HG03196 (cell line): ENCODE data around the gene FAF2.
"Not testable (repeated sequence)": the region's sequence is repeated elsewhere in the genome, so short reads cannot be mapped to it uniquely, and the experiment has no call there.

Experiments used
- ATAC-seq: cut with Tn5 transposase; IDR thresholded peaks from one replicate; pipeline ENCODE4 v1.9.1; 2021; ENCODE audit not compliant: unreplicated experiment

FAF2 gene

GRCh38 chr5:176541338-176542134 lies 93.4 kb downstream of the FAF2 start:
- no peak for ATAC-seq

GRCh38 chr5:176542135-176542595 lies 94.0 kb downstream of the FAF2 start:
- ATAC-seq, result no peak

- ATAC-seq, result peak; percentile 34
These were observed 94.6 kb downstream of the FAF2 start for GRCh38 chr5:176542596-176543427.

GRCh38 chr5:176543428-176544182 lies 95.4 kb downstream of the FAF2 start:
- ATAC-seq, result peak; percentile 56

- ATAC-seq, result no peak
These were observed 97.2 kb downstream of the FAF2 start for GRCh38 chr5:176545388-176545736.

GRCh38 chr5:176545737-176546509 lies 97.7 kb downstream of the FAF2 start:
- no peak for ATAC-seq

- no peak for ATAC-seq
These were observed 99.6 kb downstream of the FAF2 start for GRCh38 chr5:176547802-176548201.

GRCh38 chr5:176548967-176549444 lies 100.8 kb downstream of the FAF2 start, which contains the start of gene CDHR2:
CDHR2 (plus strand) TSS chr5:176549342; CDS start chr5:176565353, 16,011 bp downstream.
- ATAC-seq, result no peak

GRCh38 chr5:176549871-176550270 lies 101.7 kb downstream of the FAF2 start:
- ATAC-seq, result no peak

GRCh38 chr5:176550275-176550831 lies 102.2 kb downstream of the FAF2 start:
- ATAC-seq, result no peak

- ATAC-seq, result not testable (repeated sequence)
These were observed 102.8 kb downstream of the FAF2 start for GRCh38 chr5:176550937-176551336.

GRCh38 chr5:176552332-176552869 lies 104.2 kb downstream of the FAF2 start:
- ATAC-seq, result no peak

- ATAC-seq, result no peak
These were observed 105.3 kb downstream of the FAF2 start for GRCh38 chr5:176553260-176554085.

- no peak for ATAC-seq
These were observed 109.7 kb downstream of the FAF2 start for GRCh38 chr5:176557846-176558245.
